GM21381 (cell line): ENCODE data around the gene ASTN2.
"Not testable (repeated sequence)": the region's sequence is repeated elsewhere in the genome, so short reads cannot be mapped to it uniquely, and the experiment has no call there.

Source experiments
- ATAC-seq: cut with Tn5 transposase; IDR thresholded peaks from one replicate; pipeline ENCODE4 v1.9.1; 2021; ENCODE audit warnings: mild to moderate bottlenecking, moderate library complexity; ENCODE audit not compliant: unreplicated experiment

ASTN2 gene

DNA sequence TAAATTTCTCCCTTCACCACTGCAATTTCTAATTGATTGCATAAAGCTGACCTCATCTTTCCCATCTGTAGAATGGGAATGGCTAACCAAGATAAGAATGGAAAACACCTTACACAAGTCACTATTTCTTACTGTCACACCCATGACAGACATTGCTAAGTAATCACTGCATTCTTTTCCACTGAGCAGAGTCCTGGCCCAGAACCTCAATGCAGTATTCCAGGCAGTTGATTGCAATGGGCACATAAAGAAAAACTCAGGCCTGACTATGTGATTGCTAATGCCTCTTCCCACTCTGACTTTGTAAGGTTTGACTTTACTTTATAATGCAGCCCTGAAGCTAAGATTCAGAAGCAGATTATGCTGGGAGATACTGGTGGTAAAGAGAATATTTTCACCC lies 698.4 kb downstream of the ASTN2 start:
- no peak for ATAC-seq

- no peak for ATAC-seq
These were observed 699.1 kb downstream of the ASTN2 start for GRCh38 chr9:116715751-116716150.

DNA sequence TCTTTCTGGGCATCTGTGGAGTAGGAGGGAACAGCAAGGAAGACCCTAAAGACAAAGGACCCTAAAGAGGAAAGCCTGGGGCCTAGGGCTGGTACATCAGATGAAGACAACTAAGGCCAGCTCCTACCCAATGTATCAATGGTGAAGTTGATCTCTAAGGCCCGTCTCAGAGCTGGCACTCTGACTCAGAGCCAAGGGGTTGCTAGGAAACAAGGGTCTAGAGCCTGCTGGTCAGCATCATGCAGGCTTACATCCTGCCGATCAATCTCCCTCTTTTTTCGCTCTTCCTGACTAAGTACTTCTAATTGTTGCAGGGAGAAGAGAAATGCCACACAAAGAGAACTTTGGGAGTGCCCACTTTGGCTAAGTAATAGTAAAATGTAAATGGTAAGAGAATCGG lies 701.6 kb downstream of the ASTN2 start:
- no peak for ATAC-seq

DNA sequence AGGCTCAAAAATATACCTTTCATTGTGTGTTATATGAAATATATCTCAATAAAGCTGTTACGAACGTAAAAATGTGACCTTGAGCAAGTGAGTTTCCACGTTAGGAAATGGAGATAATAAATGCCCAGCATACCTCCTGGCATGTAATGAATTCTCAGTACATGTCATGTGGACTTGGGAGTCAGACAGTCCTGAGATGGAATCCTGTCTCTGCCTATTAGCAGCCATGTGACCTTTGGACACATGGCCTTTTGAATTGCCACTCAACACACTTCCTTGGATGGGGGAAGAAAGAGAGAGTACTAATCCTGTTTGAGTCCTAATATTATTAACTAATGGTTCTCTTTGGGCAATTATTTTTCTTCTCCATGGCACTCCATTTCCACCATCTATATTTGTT lies 702.1 kb downstream of the ASTN2 start:
- no peak for ATAC-seq

DNA sequence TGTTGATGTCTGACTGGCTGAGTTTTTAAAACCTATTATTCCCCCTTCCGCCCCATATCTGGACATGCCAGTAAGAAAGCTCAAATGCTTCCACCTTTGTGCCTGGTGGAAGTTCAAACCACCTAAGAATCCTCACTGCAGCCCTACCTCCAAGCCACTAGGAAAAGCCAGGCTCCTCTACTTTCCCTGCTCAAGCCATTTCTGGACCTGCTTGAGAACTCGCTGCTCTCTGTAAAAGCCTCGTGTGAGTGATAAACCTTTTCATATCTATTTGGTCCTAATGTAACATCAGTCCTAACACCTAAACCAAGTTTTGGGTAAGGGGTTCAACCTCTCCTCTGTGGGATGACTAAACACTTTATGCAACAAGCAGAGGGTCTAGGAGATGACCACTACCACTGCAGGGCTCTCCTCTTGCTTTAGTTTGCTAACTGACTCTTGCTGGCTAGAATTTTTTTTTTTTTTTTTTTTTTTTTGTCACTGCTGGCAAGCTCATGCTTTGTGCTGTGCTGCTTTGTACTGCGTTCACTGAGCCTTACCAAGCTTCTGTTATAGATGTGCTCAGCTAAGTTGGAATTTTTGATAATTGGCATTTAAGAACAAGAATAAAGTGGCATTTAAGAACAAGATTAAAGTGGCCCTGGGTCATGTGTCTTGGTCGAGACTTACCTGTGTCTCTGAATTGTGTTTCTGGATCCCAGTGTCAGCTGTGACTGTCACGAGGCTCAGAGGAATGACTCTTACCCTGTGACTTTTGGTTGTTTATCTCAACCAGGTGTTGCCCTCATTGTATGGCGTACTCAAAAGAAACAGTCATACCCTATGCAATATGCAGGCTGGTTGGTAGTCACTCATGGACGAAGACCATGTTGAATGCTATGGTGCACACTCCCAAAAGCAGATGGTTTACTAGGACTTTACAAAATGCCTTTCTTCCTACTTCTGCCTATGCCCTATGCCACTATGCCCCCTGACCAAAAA lies 708.3 kb downstream of the ASTN2 start:
- no peak for ATAC-seq

GRCh38 chr9:116705531-116705930 lies 709.3 kb downstream of the ASTN2 start:
- no peak for ATAC-seq

DNA sequence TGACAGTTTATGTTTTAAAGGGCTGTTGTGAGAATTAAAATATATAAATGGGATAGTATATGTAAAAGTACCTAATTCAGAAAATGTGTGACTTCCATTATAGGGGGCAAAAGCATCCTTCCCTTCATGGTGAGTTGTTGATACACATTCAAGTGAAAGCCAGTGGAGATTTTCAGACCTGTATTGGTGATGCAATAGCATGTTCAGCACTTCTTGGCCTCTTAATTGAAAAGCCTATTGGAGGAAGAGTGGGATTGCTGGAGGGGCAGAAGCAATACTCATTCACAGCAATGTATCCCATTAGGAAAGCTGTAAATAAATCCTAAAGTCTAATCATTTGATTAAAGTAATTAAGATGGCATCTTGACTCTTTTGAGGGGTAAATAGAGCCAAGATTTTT lies 710.4 kb downstream of the ASTN2 start:
- ATAC-seq = no peak

- ATAC-seq = no peak
These were observed 711.2 kb downstream of the ASTN2 start for GRCh38 chr9:116703634-116704033.

- no peak for ATAC-seq
These were observed 712.8 kb downstream of the ASTN2 start for GRCh38 chr9:116701940-116702642.

GRCh38 chr9:116700882-116701865 lies 713.7 kb downstream of the ASTN2 start:
- ATAC-seq = no peak

GRCh38 chr9:116700279-116700678 lies 714.6 kb downstream of the ASTN2 start:
- no peak for ATAC-seq

DNA sequence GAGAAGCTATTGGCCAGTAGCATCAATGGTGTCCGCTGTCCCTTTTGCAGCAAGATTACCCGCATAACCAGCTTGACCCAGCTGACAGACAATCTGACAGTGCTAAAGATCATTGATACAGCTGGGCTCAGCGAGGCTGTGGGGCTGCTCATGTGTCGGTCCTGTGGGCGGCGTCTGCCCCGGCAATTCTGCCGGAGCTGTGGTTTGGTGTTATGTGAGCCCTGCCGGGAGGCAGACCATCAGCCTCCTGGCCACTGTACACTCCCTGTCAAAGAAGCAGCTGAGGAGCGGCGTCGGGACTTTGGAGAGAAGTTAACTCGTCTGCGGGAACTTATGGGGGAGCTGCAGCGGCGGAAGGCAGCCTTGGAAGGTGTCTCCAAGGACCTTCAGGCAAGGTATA lies 717.0 kb downstream of the ASTN2 start:
- no peak for ATAC-seq

GRCh38 chr9:116697362-116697761 lies 717.5 kb downstream of the ASTN2 start:
- ATAC-seq = no peak

DNA sequence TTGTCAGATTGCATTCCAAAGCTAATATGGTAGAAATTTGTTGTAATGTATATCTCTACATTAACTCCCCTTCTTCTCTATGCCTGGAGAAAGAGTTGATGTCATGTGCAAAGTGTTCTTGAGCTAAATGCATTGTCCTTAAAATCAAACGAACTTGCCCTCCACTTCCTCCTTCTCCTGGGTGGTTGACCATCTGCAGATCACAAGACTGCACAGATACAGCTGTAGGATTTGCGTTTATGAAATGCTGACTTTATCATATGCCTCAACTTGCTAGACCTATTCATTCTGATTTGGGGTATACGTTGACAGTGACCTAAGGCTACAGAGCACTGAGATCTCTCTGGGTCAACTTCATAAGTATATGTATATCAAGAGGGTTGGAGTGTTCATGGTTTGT lies 719.4 kb downstream of the ASTN2 start:
- ATAC-seq = no peak

DNA sequence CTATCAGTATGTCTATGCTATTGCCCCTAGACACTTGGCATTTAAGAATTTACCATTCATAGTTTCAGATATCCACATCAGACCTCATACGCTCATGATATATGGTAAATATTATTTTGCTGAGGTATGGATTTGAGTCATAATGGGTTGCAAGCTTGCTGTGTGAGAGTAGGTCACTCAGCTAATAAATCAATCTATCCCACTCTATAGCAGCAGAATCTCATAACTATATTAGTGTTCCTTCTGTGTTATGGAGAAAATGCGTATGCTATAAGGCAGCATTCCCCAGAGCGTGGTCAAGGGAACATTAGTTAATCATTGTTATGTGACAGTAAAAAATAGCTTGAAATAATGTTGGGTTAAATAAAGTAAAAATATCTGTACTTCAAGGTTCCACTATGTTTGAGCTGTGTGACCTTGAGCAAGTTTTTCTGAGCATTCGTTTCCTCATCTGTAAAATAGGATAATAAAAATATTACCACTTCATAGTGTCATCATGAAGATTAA lies 720.0 kb downstream of the ASTN2 start:
- ATAC-seq = no peak

DNA sequence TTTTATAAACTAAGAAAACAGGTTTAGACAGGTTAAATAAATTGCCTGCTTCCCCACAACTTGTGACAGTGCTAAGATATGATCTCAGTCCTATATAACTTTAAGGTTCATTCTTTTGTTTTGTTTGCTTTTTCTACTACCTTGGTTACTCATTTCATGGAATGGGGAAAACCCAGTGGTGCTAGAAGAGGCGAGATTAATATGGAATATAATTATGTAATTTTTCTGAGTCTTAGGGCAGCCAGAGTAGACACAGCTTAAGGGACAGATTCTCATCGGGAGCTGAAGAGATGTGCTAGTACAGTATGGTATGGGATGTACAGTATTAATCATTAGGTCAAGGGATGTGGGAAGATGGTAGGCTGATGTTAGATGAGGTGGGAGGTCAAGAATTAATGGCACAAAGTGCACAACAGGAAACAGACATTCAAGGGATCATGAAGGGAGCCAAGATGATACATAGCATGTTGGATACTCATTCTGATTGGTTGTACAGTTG lies 721.6 kb downstream of the ASTN2 start:
- ATAC-seq = no peak

GRCh38 chr9:116692616-116693015 lies 722.2 kb downstream of the ASTN2 start:
- ATAC-seq = no peak

GRCh38 chr9:116691607-116692006 lies 723.2 kb downstream of the ASTN2 start:
- no peak for ATAC-seq

DNA sequence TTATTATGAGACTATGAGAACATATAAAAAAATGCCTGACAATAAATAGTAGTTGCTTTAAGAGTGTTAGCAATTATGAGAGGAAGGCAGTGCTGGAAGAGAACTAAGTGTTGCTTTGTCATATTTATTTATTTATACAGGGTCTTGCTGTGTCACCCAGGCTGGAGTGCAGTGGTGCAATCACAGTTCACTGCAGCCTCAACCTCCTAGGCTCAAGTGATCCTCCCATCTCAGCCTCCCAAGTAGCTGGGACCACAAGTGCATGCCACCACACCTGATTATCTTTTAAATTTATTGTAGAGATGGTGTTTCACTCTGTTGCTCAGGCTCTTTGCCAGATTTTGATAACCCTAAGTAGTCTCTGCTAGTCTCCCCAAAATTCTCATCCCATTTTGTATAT lies 724.1 kb downstream of the ASTN2 start:
- ATAC-seq = not testable (repeated sequence)

- no peak for ATAC-seq
These were observed 725.3 kb downstream of the ASTN2 start for GRCh38 chr9:116689486-116690032.
